Lower leg skin (tissue), 4 donors: Measurements from ENCODE around the gene COL18A1. TPM values are rescaled to one million over a fixed set of nuclear protein-coding genes. Genes with fewer than 3 reads are reported as not detected.

Experiments used
- DNase-seq, 2 donors: peaks; one replicate each; pipeline ENCODE4 v3.0.0-alpha.2; 2019; ENCODE audit warnings: low spot score in 2 of 2
- H3K4me3 ChIP-seq: fragments of 200-600 bp; sonication (generic); 2 replicates; pipeline ENCODE4 v1.5.1; 2017; ENCODE audit warnings: mild to moderate bottlenecking, low read depth; ENCODE audit not compliant: poor library complexity, severe bottlenecking
- CTCF ChIP-seq, 3 donors: fragments of 450-650 bp; IDR thresholded peaks; one replicate each; pipeline ENCODE4 v1.5.1; 2016; ENCODE audit warnings: antibody characterized with exemption in 3 of 3, mild to moderate bottlenecking in 3 of 3, moderate library complexity in 2 of 3
- POLR2A ChIP-seq, 2 donors: fragments of 450-650 bp; IDR thresholded peaks; one replicate each; pipeline ENCODE4 v1.6.1; 2016 to 2017; ENCODE audit warnings: antibody characterized with exemption in 2 of 2, mild to moderate bottlenecking in 1 of 2, moderate library complexity in 1 of 2
- WGBS, 2 donors: methylation state at CpG; one replicate each; pipeline ENCODE4 v1.1.5; 2018; 5-methylcytosine and 5-hydroxymethylcytosine counted together
- intact Hi-C: fragments of 100-400 bp; cut with DNase I; formaldehyde crosslinking; loops from one replicate; pipeline ENCODE4 v1.15.0; 2023; ENCODE audit warnings: low total_unique reads
- total RNA-seq, 4 donors: library from RNA; depleted of rRNA; stranded (reverse); fragments of >200 nt; gene quantifications; one replicate each; pipeline ENCODE4 v1.1.0, GENCODE V29; 2016

Gene COL18A1
- total RNA-seq, 4 donors from 2014 or later = 63.3 to 126 (median 85.9) TPM

- WGBS, 2 donors = 38 to 45% methylated on average over 21 to 29 of the region's 29 CpGs
- no peak for DNase-seq
- H3K4me3 ChIP-seq = no peak overlapping the region
- intact Hi-C loops = no loop called here
- TF ChIP-seq POLR2A (IDR thresholded peaks at IDR 0.05) (no peak), CTCF (IDR thresholded peaks at IDR 0.05) (no peak)
These were observed 4.6 kb downstream of the COL18A1 start for GRCh38 chr21:45409466-45410150.

- WGBS, 2 donors = 56 to 57% methylated on average over 20 to 28 of the region's 28 CpGs
- intact Hi-C loops = no loop called here
- TF ChIP-seq POLR2A (IDR thresholded peaks at IDR 0.05) (no peak), CTCF (IDR thresholded peaks at IDR 0.05) (no peak)
- H3K4me3 ChIP-seq = no peak overlapping the region
- DNase-seq = no peak
These were observed 5.3 kb downstream of the COL18A1 start for GRCh38 chr21:45410151-45410864.

- intact Hi-C loops = no loop called here
- H3K4me3 ChIP-seq = no peak overlapping the region
- DNase-seq = no peak
- TF ChIP-seq CTCF (IDR thresholded peaks at IDR 0.05) (no peak), POLR2A (IDR thresholded peaks at IDR 0.05) (no peak)
- 70 to 78% methylated on average over 24 to 27 of the region's 31 CpGs for WGBS, 2 donors
These were observed 6.2 kb downstream of the COL18A1 start for GRCh38 chr21:45410865-45411809.

GRCh38 chr21:45411810-45412206, 6.8 kb downstream of the COL18A1 start:
- TF ChIP-seq CTCF (IDR thresholded peaks at IDR 0.05) = no peak
- no peak for TF ChIP-seq POLR2A (IDR thresholded peaks at IDR 0.05)
- DNase-seq = no peak
- H3K4me3 ChIP-seq = no peak overlapping the region
- WGBS, 2 donors = 85 to 86% methylated on average over 18 of the region's 18 CpGs
- intact Hi-C loops = no loop called here

- no peak for DNase-seq
- H3K4me3 ChIP-seq = no peak overlapping the region
- intact Hi-C loops = no loop called here
- TF ChIP-seq POLR2A (IDR thresholded peaks at IDR 0.05) (no peak), CTCF (IDR thresholded peaks at IDR 0.05) (no peak)
- WGBS, 2 donors = 94 to 96% methylated on average over 7 of the region's 7 CpGs
These were observed 7.5 kb downstream of the COL18A1 start for GRCh38 chr21:45412491-45412890.
